Measurements from ENCODE around the gene RHOXF1.
"Not testable (repeated sequence)": the region's sequence is repeated elsewhere in the genome, so short reads cannot be mapped to it uniquely, and the experiment has no call there.

Gene RHOXF1

GRCh38 chrX:120115438-120115963 lies at the start of gene RHOXF1:
Gene RHOXF1 (minus strand): TSS chrX:120115913. CDS start chrX:120115862, 51 bp downstream.
- DNase-seq, result no peak

DNA sequence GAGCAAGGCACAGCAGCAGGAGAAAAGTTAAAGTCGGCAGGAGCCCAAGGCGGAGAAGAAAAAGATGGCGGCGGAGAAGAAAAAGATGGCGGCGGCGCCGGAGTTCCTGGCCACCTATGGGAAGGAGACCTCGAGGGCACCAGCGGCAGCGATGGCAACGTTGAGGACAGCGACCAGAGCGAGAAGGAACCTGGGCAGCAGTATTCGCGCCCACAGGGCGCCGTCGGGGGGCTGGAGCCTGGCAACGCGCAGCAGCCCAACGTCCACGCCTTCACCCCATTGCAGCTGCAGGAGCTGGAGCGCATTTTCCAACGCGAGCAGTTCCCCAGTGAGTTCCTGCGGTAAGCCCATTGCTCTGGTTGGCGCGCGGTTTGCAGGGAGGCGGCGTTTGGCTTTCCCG lies 43.4 kb upstream of the RHOXF1 start:
- not testable (repeated sequence) for DNase-seq

- not testable (repeated sequence) for DNase-seq
Observed at GRCh38 chrX:120158313-120158712, 42.6 kb upstream of the RHOXF1 start, which contains the start of gene RHOXF2. Gene RHOXF2 (plus strand): TSS chrX:120158613. CDS start chrX:120158751, 138 bp downstream.

GRCh38 chrX:120150109-120150744 lies 34.5 kb upstream of the RHOXF1 start:
- DNase-seq, result not testable (repeated sequence)

DNA sequence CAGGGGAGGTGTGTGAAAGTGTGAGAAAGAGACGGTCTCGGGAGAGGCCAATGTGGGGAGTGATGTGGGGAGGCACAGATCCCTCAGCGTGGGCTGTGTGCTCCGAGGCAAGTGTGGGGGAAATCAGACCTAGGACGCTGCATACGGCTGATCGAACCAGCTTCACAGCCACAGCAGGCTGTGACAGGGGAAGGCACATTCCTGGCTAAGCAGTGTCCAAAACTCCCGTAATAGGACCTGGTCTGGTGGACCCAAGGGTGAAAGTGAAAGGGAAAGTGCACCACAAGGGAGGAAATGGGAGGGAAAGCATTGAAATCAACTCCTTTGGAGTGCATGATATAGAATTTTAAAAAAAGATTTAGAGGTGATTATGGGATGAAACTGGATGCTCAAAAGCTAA lies 31.8 kb upstream of the RHOXF1 start:
- DNase-seq, result no peak

GRCh38 chrX:120146323-120146722 lies 30.6 kb upstream of the RHOXF1 start:
- not testable (repeated sequence) for DNase-seq

GRCh38 chrX:120145295-120145925 lies 29.7 kb upstream of the RHOXF1 start:
- no peak for DNase-seq

GRCh38 chrX:120144178-120144844 lies 28.6 kb upstream of the RHOXF1 start:
- DNase-seq, result no peak

- DNase-seq, result no peak
Observed at GRCh38 chrX:120140293-120140981, 24.7 kb upstream of the RHOXF1 start.

DNA sequence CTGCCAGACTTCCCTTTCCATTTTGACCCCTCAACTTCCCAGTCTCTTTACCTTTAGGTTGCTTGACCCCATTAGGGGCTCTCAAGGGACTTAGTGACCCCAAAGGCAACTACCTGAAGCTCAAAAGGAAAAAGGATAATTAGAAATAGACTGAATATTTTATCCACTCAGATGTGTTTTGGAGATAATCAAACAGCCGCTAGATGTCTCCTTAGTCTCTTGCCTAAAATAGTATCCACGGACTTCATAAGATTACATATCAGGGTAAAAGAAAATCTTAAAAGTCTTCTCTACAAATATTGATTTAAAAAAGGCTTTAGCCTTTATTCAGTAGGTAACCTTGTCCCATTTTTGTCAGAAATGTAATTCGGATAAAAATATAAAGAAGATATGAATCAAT lies 21.7 kb upstream of the RHOXF1 start:
- DNase-seq, result no peak

GRCh38 chrX:120136840-120137239 lies 21.1 kb upstream of the RHOXF1 start:
- DNase-seq, result no peak

DNA sequence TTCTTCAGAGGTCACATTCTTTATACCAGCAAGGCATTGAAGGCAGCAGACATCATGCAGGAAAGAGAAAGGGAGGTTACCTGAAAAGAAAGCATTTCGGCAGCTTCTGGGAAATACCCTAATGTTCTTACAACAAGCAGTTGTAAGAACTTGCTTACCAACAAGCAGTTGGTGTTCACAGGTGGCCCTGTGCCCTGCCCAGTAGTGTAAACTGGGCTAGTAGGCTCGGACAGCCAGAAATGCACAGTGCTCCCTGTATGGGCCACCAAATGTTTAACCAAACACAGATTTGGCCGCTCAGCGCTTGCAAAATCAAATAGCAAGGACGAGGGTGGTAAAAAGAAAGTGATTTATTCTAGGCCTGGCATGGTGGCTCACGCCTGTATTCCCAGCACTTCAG lies 20.4 kb upstream of the RHOXF1 start:
- DNase-seq, result no peak

DNA sequence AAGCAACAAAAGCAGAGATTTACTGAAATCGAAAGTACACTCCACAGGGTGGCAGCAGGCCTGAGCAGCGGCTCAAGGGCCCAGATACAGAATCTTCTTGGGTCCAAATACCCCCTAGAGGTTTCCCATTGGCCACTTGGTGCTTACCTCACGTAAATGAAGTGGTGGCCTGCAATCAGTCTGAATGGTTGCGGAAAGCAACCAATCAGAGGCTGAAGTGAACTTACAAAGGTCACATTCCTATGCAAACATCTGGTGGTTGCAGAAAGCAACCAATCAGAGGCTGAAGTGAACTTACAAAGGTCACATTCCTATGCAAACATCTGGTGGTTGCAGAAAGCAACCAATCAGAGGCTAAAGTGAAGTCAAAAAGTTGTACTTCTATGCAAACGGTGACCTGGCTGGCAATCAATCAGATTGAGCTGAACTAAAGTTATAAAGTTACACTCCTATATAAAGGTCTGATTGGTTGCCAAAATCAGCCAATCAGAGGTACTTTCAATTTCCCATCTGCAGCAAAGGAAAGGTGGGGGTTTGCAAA lies 12.7 kb upstream of the RHOXF1 start:
- DNase-seq, result not testable (repeated sequence)

- DNase-seq, result no peak
Observed at GRCh38 chrX:120125444-120125843, 9.7 kb upstream of the RHOXF1 start.

GRCh38 chrX:120120223-120120622 lies 4.5 kb upstream of the RHOXF1 start:
- DNase-seq, result no peak

DNA sequence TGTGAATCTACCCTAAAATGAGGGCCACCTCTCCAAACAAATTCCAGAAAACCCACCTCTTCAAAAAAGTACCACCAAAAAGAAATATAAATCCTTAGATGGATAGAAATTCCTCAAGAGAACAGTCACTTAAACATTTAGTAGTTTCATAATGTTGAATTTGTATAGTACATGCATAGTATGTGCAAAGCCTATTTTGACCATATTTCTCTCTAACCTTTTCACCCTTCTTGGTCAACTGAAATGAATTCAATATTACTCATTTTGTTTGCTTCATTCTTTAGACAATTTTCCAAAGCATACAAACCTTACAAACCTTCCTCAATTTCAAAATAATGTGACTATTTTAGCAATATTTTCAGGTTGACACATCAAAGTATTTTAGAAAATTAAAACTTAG lies 4.1 kb downstream of the RHOXF1 start:
- no peak for DNase-seq

- no peak for DNase-seq
Observed at GRCh38 chrX:120109378-120109777, 6.3 kb downstream of the RHOXF1 start.

GRCh38 chrX:120104707-120105106 lies 11.0 kb downstream of the RHOXF1 start:
- not testable (repeated sequence) for DNase-seq

DNA sequence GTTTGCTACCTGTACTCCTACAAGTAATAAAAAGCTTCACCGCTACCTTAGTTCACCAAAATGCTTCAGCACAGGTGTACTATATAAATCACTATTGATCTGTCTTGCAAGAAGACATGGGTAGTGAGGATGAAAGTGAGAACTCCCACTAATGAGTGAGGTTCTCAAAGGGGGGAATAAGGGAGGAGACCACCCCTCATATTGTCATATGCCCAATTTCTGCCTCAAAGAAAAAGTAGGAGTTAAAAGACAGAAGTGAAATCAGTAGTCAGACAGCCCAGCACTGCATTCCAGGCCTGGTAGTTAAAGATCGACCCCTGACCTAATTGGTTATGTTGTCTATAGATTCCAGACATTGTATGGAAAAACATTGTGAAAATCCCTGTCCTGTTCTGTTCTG lies 14.7 kb downstream of the RHOXF1 start:
- not testable (repeated sequence) for DNase-seq

DNA sequence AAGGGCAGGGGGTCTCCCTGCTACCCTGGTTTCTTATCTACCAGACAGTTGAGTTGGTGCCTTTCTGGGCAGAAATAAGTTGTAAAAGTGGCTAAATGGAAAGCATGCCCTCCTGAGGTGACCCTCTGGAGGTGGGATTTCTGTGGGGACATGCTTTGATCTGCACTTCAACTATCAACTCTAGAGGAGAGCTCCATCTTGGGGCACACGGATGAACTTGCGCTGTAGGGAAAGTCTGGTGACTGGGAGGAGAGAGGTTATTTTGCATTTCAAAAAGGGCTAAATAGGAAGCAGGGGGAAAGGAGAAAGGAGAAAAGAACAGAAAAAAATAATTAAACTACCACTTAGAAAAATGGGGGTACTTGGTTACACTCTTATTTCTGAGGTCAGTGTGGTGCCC lies 25.5 kb downstream of the RHOXF1 start:
- no peak for DNase-seq

- no peak for DNase-seq
Observed at GRCh38 chrX:120087289-120088017, 28.3 kb downstream of the RHOXF1 start.

GRCh38 chrX:120085553-120086185 lies 30.0 kb downstream of the RHOXF1 start:
- not testable (repeated sequence) for DNase-seq
